Subcutaneous abdominal adipose tissue (tissue), 5 donors: ENCODE data around the gene SDF4.

ENCODE experiments used
- H3K27ac ChIP-seq: one replicate; pipeline ENCODE4 v1.7.0; 2013; ENCODE audit warnings: low read depth, mild to moderate bottlenecking, inconsistent platforms, low read length, moderate library complexity
- H3K27me3 ChIP-seq, 5 donors: one replicate each; pipeline ENCODE4 v1.7.0; 2013; ENCODE audit warnings: low read length in 5 of 5, inconsistent platforms in 1 of 5; ENCODE audit not compliant: control insufficient read depth in 5 of 5, insufficient read depth in 4 of 5
- H3K36me3 ChIP-seq, 5 donors: one replicate each; pipeline ENCODE4 v1.7.0; 2013; ENCODE audit warnings: low read length in 5 of 5; ENCODE audit not compliant: control insufficient read depth in 5 of 5, insufficient read depth in 5 of 5
- H3K4me1 ChIP-seq, 5 donors: one replicate each; pipeline ENCODE4 v1.7.0; 2013; ENCODE audit warnings: low read length in 5 of 5, mild to moderate bottlenecking in 3 of 5, moderate library complexity in 1 of 5; ENCODE audit not compliant: control insufficient read depth in 5 of 5, insufficient read depth in 5 of 5
- H3K4me3 ChIP-seq, 5 donors: one replicate each; pipeline ENCODE4 v1.7.0; 2013; ENCODE audit warnings: low read length in 5 of 5, low read depth in 1 of 5
- H3K9ac ChIP-seq, 5 donors: one replicate each; pipeline ENCODE4 v1.7.0; 2013; ENCODE audit warnings: low read length in 5 of 5, mild to moderate bottlenecking in 4 of 5, moderate library complexity in 3 of 5
- H3K9me3 ChIP-seq, 5 donors: one replicate each; pipeline ENCODE4 v1.7.0; 2013; ENCODE audit warnings: low read length in 5 of 5; ENCODE audit not compliant: control insufficient read depth in 5 of 5
- donor health status: healthy.
- donor health status: healthy.
- donor health status: healthy.
- donor health status: healthy.
- donor health status: healthy.

Gene SDF4

GRCh38 chr1:1230656-1231399 lies 973 bp downstream of the SDF4 start:
- Histone ChIP-seq H3K4me3 (peak overlapping the region; percentile 81 to 95 (median 92)), H3K36me3 (peaks cover 0 to 49% (median 34%) of the 10 kb centered on the region in 5 donors), H3K9ac (peak overlapping the region; percentile 65 to 98 (median 90)), H3K27ac (peak overlapping the region; percentile 81), H3K9me3 (peaks cover 0 to 4% (median 0%) of the 10 kb centered on the region in 5 donors), H3K27me3 (no peaks in the 10 kb centered on the region), H3K4me1 (peaks cover 9 to 37% (median 26%) of the 10 kb centered on the region in 5 donors)

- H3K36me3 ChIP-seq, result peaks cover 0 to 54% (median 42%) of the 10 kb centered on the region in 5 donors
- H3K4me3 ChIP-seq, result peak overlapping the region in 1 of 5 donors; percentile 3
- H3K9me3 ChIP-seq, result peaks cover 0 to 4% (median 0%) of the 10 kb centered on the region in 5 donors
- peaks cover 9 to 37% (median 26%) of the 10 kb centered on the region in 5 donors for H3K4me1 ChIP-seq
- H3K27me3 ChIP-seq, result no peaks in the 10 kb centered on the region
- no peak overlapping the region for H3K27ac ChIP-seq
- peak overlapping the region in 1 of 5 donors; percentile 31 for H3K9ac ChIP-seq
Observed at GRCh38 chr1:1229770-1230169, 2.0 kb downstream of the SDF4 start.

- Histone ChIP-seq H3K4me1 (peaks cover 9 to 36% (median 26%) of the 10 kb centered on the region in 5 donors), H3K27me3 (no peaks in the 10 kb centered on the region), H3K36me3 (peaks cover 0 to 53% (median 42%) of the 10 kb centered on the region in 5 donors), H3K27ac (no peak overlapping the region), H3K9me3 (peaks cover 0 to 4% (median 0%) of the 10 kb centered on the region in 5 donors), H3K4me3 (no peak overlapping the region), H3K9ac (no peak overlapping the region)
Observed at GRCh38 chr1:1228596-1229321, 3.0 kb downstream of the SDF4 start.

- no peak overlapping the region for H3K9ac ChIP-seq
- no peak overlapping the region for H3K4me3 ChIP-seq
- no peak overlapping the region for H3K27ac ChIP-seq
- peaks cover 0 to 4% (median 0%) of the 10 kb centered on the region in 5 donors for H3K9me3 ChIP-seq
- peaks cover 0 to 58% (median 46%) of the 10 kb centered on the region in 5 donors for H3K36me3 ChIP-seq
- peaks cover 9 to 31% (median 26%) of the 10 kb centered on the region in 5 donors for H3K4me1 ChIP-seq
- H3K27me3 ChIP-seq, result no peaks in the 10 kb centered on the region
Observed at GRCh38 chr1:1228187-1228586, 3.6 kb downstream of the SDF4 start.

- H3K4me3 ChIP-seq, result no peak overlapping the region
- H3K27ac ChIP-seq, result no peak overlapping the region
- peaks cover 0 to 66% (median 54%) of the 10 kb centered on the region in 5 donors for H3K36me3 ChIP-seq
- no peak overlapping the region for H3K9ac ChIP-seq
- peaks cover 9 to 23% (median 21%) of the 10 kb centered on the region in 5 donors for H3K4me1 ChIP-seq
- no peaks in the 10 kb centered on the region for H3K9me3 ChIP-seq
- H3K27me3 ChIP-seq, result no peaks in the 10 kb centered on the region
Observed at GRCh38 chr1:1227386-1227785, 4.4 kb downstream of the SDF4 start.

GRCh38 chr1:1226566-1227362 lies 5.0 kb downstream of the SDF4 start:
- Histone ChIP-seq H3K27me3 (no peaks in the 10 kb centered on the region), H3K36me3 (peaks cover 0 to 72% (median 59%) of the 10 kb centered on the region in 5 donors), H3K4me1 (peaks cover 9 to 22% (median 21%) of the 10 kb centered on the region in 5 donors), H3K4me3 (no peak overlapping the region), H3K27ac (no peak overlapping the region), H3K9ac (no peak overlapping the region), H3K9me3 (no peaks in the 10 kb centered on the region)

- Histone ChIP-seq H3K27me3 (no peaks in the 10 kb centered on the region), H3K9me3 (no peaks in the 10 kb centered on the region), H3K36me3 (peaks cover 0 to 81% (median 67%) of the 10 kb centered on the region in 5 donors), H3K27ac (no peak overlapping the region), H3K9ac (no peak overlapping the region), H3K4me3 (no peak overlapping the region), H3K4me1 (peaks cover 9 to 17% (median 16%) of the 10 kb centered on the region in 5 donors)
Observed at GRCh38 chr1:1225913-1226312, 5.9 kb downstream of the SDF4 start.

GRCh38 chr1:1225238-1225845 lies 6.5 kb downstream of the SDF4 start:
- Histone ChIP-seq H3K27me3 (no peaks in the 10 kb centered on the region), H3K9me3 (no peaks in the 10 kb centered on the region), H3K4me1 (peaks cover 4 to 12% (median 10%) of the 10 kb centered on the region in 5 donors), H3K9ac (no peak overlapping the region), H3K36me3 (peaks cover 0 to 87% (median 73%) of the 10 kb centered on the region in 5 donors), H3K4me3 (no peak overlapping the region), H3K27ac (no peak overlapping the region)

- Histone ChIP-seq H3K4me3 (no peak overlapping the region), H3K9ac (no peak overlapping the region), H3K9me3 (no peaks in the 10 kb centered on the region), H3K27me3 (no peaks in the 10 kb centered on the region), H3K27ac (no peak overlapping the region), H3K4me1 (no peaks in the 10 kb centered on the region), H3K36me3 (peaks cover 0 to 96% (median 81%) of the 10 kb centered on the region in 5 donors)
Observed at GRCh38 chr1:1223891-1224290, 7.9 kb downstream of the SDF4 start.
